CD4-positive, CD25-positive, alpha-beta regulatory T cell (primary cell): ENCODE data around the gene SERPINB5. TPM values are rescaled to one million over a fixed set of nuclear protein-coding genes. Genes with fewer than 3 reads are reported as not detected.

ENCODE experiments used
- ATAC-seq, 2 donors: fragments of 150-1000 bp; cut with Tn5 transposase; one replicate each; pipeline ENCODE4 v1.10.0; 2021; ENCODE audit warnings: low read depth in 2 of 2, moderate number of reproducible peaks in 2 of 2, moderate library complexity in 1 of 2
- DNase-seq, 3 donors: peaks; one replicate each; pipeline versions ENCODE4 v3.0.0 to v3.0.0-alpha.2; 2012 to 2022; ENCODE audit warnings: mixed read lengths in 1 of 3
- H3K27ac ChIP-seq: one replicate; pipeline ENCODE4 v1.7.0; 2013; ENCODE audit warnings: mild to moderate bottlenecking, low read length; ENCODE audit not compliant: insufficient read depth, poor library complexity, severe bottlenecking
- H3K27me3 ChIP-seq: one replicate; pipeline ENCODE4 v1.7.0; 2013; ENCODE audit warnings: low read length; ENCODE audit not compliant: control insufficient read depth, insufficient read depth
- H3K36me3 ChIP-seq: one replicate; pipeline ENCODE4 v1.7.0; 2013; ENCODE audit warnings: mild to moderate bottlenecking, low read length, moderate library complexity; ENCODE audit not compliant: control insufficient read depth, insufficient read depth
- H3K4me1 ChIP-seq: 2 replicates; pipeline ENCODE4 v1.7.0; 2013; ENCODE audit warnings: mild to moderate bottlenecking, low read length; ENCODE audit not compliant: insufficient read depth, control insufficient read depth, poor library complexity, severe bottlenecking
- H3K4me3 ChIP-seq: one replicate; pipeline ENCODE4 v1.7.0; 2013; ENCODE audit warnings: low read depth, mild to moderate bottlenecking, low read length, moderate library complexity
- H3K9me3 ChIP-seq, 2 experiments: 1 replicate in 1 of 2; 2 replicates in 1 of 2; pipeline ENCODE4 v1.7.0; 2013; ENCODE audit warnings: low read length in 2 of 2, mild to moderate bottlenecking in 1 of 2, moderate library complexity in 1 of 2; ENCODE audit not compliant: control insufficient read depth in 2 of 2
- H3K27ac Mint-ChIP-seq, 3 donors: one replicate each; pipeline ENCODE4 v1.8.0; 2020 to 2022; ENCODE audit warnings: mild to moderate bottlenecking in 3 of 3, mixed read lengths in 3 of 3, moderate library complexity in 2 of 3
- H3K27me3 Mint-ChIP-seq: one replicate; pipeline ENCODE4 v1.8.0; 2022; ENCODE audit warnings: mild to moderate bottlenecking, mixed read lengths
- H3K36me3 Mint-ChIP-seq: one replicate; pipeline ENCODE4 v1.8.0; 2020; ENCODE audit warnings: mixed read lengths
- H3K4me1 Mint-ChIP-seq, 4 donors: one replicate each; pipeline ENCODE4 v1.8.0; 2020 to 2022; ENCODE audit warnings: mixed read lengths in 4 of 4, mild to moderate bottlenecking in 1 of 4
- H3K4me3 Mint-ChIP-seq, 4 donors: one replicate each; pipeline ENCODE4 v1.8.0; 2020 to 2022; ENCODE audit warnings: mild to moderate bottlenecking in 4 of 4, mixed read lengths in 4 of 4, moderate library complexity in 3 of 4
- H3K9me3 Mint-ChIP-seq, 7 donors: one replicate each; pipeline ENCODE4 v1.8.0; 2020 to 2022; ENCODE audit warnings: mixed read lengths in 7 of 7, mild to moderate bottlenecking in 3 of 7, moderate library complexity in 2 of 7
- polyA plus RNA-seq, 4 donors: library from polyadenylated mRNA; unstranded; fragments of 300-500 nt; fragmentation: Illumina TruSeq; gene quantifications; one replicate each; pipeline ENCODE4 v1.2.3, GENCODE V29; 2021
- total RNA-seq: library from RNA; stranded (reverse); gene quantifications from one replicate; pipeline ENCODE4 v1.2.3, GENCODE V29; 2022

The SERPINB5 gene
- total and polyA plus RNA-seq, 5 donors from 2014 or later, result not detected

DNA sequence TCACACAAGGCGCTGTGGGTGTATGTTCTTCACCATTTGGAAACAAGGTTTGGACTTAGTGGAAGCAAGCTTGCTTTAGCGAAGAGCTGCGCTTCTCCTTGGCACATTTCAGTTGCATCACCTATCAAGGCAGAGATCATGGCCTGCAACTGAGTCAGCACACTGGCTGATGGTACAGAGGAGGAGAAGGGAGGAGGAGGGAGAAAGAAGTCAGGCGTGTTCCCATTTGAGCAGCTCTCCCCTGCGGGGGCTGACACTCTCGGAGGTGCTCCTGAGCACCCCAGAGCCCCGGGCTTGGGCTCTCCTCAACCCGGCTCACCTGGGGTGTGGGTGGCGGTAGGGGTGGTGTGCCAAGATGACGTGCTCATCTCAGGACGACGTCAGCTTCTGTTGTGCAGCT, 6.0 kb upstream of the SERPINB5 start:
- H3K4me1 ChIP-seq, result no peaks in the 10 kb centered on the region
- H3K9me3 Mint-ChIP-seq, result no peaks in the 10 kb centered on the region
- H3K27ac ChIP-seq, result no peak overlapping the region
- H3K27me3 Mint-ChIP-seq, result peaks cover 25% of the 10 kb centered on the region
- no peak overlapping the region for H3K4me3 Mint-ChIP-seq
- no peaks in the 10 kb centered on the region for H3K36me3 ChIP-seq
- ATAC-seq (no peak), DNase-seq (no peak)
- H3K27ac Mint-ChIP-seq, result no peak overlapping the region
- no peak overlapping the region for H3K4me3 ChIP-seq
- H3K27me3 ChIP-seq, result peaks cover 6% of the 10 kb centered on the region
- H3K9me3 ChIP-seq, result no peaks in the 10 kb centered on the region
- H3K36me3 Mint-ChIP-seq, result no peaks in the 10 kb centered on the region
- no peaks in the 10 kb centered on the region for H3K4me1 Mint-ChIP-seq

DNA sequence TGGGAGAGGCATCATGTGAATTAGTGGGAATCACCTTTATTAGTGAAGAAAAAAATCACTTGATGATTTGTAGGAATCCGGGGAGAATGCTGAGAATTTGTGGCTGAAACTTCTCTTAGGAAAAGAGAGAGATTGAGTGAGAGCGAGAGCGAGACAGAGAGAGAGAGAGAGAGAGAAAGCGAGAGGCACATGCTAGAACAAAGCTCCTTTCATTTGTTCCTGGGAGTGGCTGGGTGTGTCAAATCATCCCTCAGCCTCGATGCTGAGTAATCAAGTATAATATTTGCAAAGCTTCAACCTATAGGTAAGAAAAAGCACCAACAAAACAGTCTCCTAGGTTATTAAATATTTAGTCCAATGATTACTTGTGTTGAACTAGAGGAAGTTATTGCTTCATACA, 4.4 kb upstream of the SERPINB5 start:
- Histone ChIP-seq H3K27me3 (peaks cover 3% of the 10 kb centered on the region), H3K4me1 (no peaks in the 10 kb centered on the region), H3K27ac (no peak overlapping the region), H3K4me3 (no peak overlapping the region), H3K36me3 (no peaks in the 10 kb centered on the region), H3K9me3 (no peaks in the 10 kb centered on the region)
- no peak for DNase-seq
- H3K4me1 Mint-ChIP-seq, result no peaks in the 10 kb centered on the region
- peaks cover 17% of the 10 kb centered on the region for H3K27me3 Mint-ChIP-seq
- ATAC-seq, result no peak
- no peaks in the 10 kb centered on the region for H3K9me3 Mint-ChIP-seq
- no peaks in the 10 kb centered on the region for H3K36me3 Mint-ChIP-seq
- no peak overlapping the region for H3K27ac Mint-ChIP-seq
- no peak overlapping the region for H3K4me3 Mint-ChIP-seq

GRCh38 chr18:63477200-63477599, 442 bp downstream of the SERPINB5 start:
- no peaks in the 10 kb centered on the region for H3K4me1 ChIP-seq
- no peak for DNase-seq
- H3K27ac Mint-ChIP-seq, result no peak overlapping the region
- ATAC-seq, result no peak
- H3K27me3 ChIP-seq, result peaks cover 5% of the 10 kb centered on the region
- no peak overlapping the region for H3K27ac ChIP-seq
- no peaks in the 10 kb centered on the region for H3K9me3 ChIP-seq
- no peaks in the 10 kb centered on the region for H3K36me3 Mint-ChIP-seq
- H3K4me1 Mint-ChIP-seq, result no peaks in the 10 kb centered on the region
- H3K36me3 ChIP-seq, result no peaks in the 10 kb centered on the region
- no peaks in the 10 kb centered on the region for H3K9me3 Mint-ChIP-seq
- no peak overlapping the region for H3K4me3 ChIP-seq
- H3K4me3 Mint-ChIP-seq, result no peak overlapping the region
- H3K27me3 Mint-ChIP-seq, result peaks cover 5% of the 10 kb centered on the region

DNA sequence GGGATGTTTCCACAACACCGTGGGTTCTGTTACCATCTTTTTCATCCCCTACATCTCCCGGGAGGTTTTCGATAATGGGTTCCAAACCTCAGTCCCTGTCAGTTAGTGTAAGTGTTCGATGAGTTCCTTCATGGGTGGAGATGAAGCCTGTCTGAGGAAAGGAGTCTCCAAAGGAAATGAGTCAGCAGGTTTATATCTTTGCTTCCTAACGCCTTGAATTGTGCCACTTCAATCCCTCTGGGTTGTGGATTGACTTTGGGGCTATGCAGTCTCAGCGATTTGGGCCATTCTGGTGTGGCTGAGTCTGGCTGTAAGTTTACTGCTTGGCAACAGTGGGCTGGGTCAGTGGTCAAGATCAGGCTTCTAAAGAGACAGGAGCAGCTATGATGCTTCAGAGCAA, 1.2 kb downstream of the SERPINB5 start:
- Histone ChIP-seq H3K36me3 (no peaks in the 10 kb centered on the region), H3K4me3 (no peak overlapping the region), H3K4me1 (no peaks in the 10 kb centered on the region), H3K27me3 (peaks cover 5% of the 10 kb centered on the region), H3K9me3 (no peaks in the 10 kb centered on the region), H3K27ac (no peak overlapping the region)
- Mint-ChIP-seq H3K4me3 (no peak overlapping the region), H3K9me3 (peaks cover 0 to 3% (median 0%) of the 10 kb centered on the region in 7 donors), H3K27ac (no peak overlapping the region), H3K27me3 (peaks cover 5% of the 10 kb centered on the region), H3K36me3 (no peaks in the 10 kb centered on the region), H3K4me1 (no peaks in the 10 kb centered on the region)
- no peak for ATAC-seq
- DNase-seq, result no peak

DNA sequence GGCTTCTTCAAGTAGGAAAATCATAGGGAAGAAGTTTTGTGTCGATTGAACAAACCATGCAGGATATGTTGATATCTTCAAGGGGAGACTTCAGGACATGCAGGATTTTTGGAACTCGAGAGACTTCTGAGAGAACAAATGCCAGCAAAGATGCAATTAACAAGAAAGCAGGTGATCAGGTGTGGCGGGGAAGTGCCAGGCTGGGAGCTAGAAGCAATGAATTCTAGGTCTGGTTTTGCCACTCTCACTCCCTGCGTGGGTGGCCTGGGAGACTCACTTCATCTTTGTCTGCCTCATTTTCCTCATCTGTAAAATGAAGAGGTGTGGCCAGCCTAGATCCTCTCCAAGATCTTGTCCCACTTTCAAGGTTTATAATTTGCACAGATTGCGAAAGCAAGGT, 3.1 kb downstream of the SERPINB5 start:
- DNase-seq (no peak), ATAC-seq (no peak)
- Mint-ChIP-seq H3K36me3 (no peaks in the 10 kb centered on the region), H3K9me3 (peaks cover 0 to 3% (median 0%) of the 10 kb centered on the region in 7 donors), H3K4me3 (no peak overlapping the region), H3K27me3 (peaks cover 5% of the 10 kb centered on the region), H3K4me1 (no peaks in the 10 kb centered on the region), H3K27ac (no peak overlapping the region)
- no peak overlapping the region for H3K4me3 ChIP-seq
- H3K27me3 ChIP-seq, result peaks cover 5% of the 10 kb centered on the region
- no peaks in the 10 kb centered on the region for H3K4me1 ChIP-seq
- no peaks in the 10 kb centered on the region for H3K9me3 ChIP-seq
- no peaks in the 10 kb centered on the region for H3K36me3 ChIP-seq
- H3K27ac ChIP-seq, result no peak overlapping the region

GRCh38 chr18:63480476-63480875, 3.7 kb downstream of the SERPINB5 start:
- Mint-ChIP-seq H3K4me3 (no peak overlapping the region), H3K4me1 (no peaks in the 10 kb centered on the region), H3K27ac (no peak overlapping the region), H3K36me3 (no peaks in the 10 kb centered on the region), H3K27me3 (peaks cover 10% of the 10 kb centered on the region), H3K9me3 (peaks cover 0 to 3% (median 0%) of the 10 kb centered on the region in 7 donors)
- no peak overlapping the region for H3K27ac ChIP-seq
- H3K9me3 ChIP-seq, result no peaks in the 10 kb centered on the region
- no peaks in the 10 kb centered on the region for H3K4me1 ChIP-seq
- ATAC-seq (no peak), DNase-seq (no peak)
- no peaks in the 10 kb centered on the region for H3K36me3 ChIP-seq
- peaks cover 5% of the 10 kb centered on the region for H3K27me3 ChIP-seq
- no peak overlapping the region for H3K4me3 ChIP-seq

DNA sequence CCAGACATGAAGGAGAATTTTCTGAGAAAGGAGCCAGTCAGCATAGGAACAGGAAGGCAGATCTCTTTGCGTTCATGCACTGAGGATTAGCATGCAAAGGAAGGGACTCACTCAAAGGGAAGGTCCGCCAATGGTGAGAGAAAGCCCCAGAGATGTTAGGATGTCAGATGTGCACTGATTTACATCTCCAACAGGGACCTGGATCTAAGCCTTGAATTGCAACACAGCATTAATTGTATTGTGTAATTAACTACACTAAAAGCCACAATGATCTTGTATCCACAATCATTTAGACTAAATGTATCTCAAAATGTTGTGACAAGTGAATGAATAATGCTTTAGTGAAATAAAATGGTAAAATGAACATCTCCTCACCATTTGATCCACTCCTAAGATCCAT, 4.2 kb downstream of the SERPINB5 start:
- H3K4me1 ChIP-seq, result no peaks in the 10 kb centered on the region
- H3K4me3 Mint-ChIP-seq, result no peak overlapping the region
- H3K9me3 Mint-ChIP-seq, result peaks cover 0 to 3% (median 0%) of the 10 kb centered on the region in 7 donors
- H3K36me3 ChIP-seq, result no peaks in the 10 kb centered on the region
- no peaks in the 10 kb centered on the region for H3K4me1 Mint-ChIP-seq
- ATAC-seq, result no peak
- no peak for DNase-seq
- peaks cover 14% of the 10 kb centered on the region for H3K27me3 Mint-ChIP-seq
- no peak overlapping the region for H3K27ac Mint-ChIP-seq
- no peak overlapping the region for H3K4me3 ChIP-seq
- H3K27me3 ChIP-seq, result peaks cover 5% of the 10 kb centered on the region
- H3K36me3 Mint-ChIP-seq, result no peaks in the 10 kb centered on the region
- H3K27ac ChIP-seq, result no peak overlapping the region
- no peaks in the 10 kb centered on the region for H3K9me3 ChIP-seq

DNA sequence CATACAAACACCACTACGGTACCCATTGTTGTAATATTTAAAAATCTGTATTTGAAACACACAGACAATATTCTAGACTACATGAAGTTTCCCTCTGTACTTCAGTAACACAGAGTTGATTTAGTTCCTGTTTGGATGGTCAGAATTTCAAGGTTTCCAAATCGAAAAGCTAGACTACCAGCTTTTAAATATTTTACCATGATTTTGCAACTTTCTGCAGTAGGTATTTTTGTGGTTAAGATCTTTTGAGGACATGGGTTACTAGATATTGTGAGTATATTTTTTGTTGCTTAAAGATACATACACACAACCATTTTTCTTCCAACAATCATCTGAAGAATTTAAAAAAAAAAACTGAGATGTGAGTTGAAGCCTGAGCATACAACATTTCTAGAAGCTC, 10.9 kb downstream of the SERPINB5 start:
- no peaks in the 10 kb centered on the region for H3K4me1 ChIP-seq
- DNase-seq (no peak), ATAC-seq (no peak)
- no peak overlapping the region for H3K27ac Mint-ChIP-seq
- no peaks in the 10 kb centered on the region for H3K4me1 Mint-ChIP-seq
- peaks cover 50% of the 10 kb centered on the region for H3K27me3 Mint-ChIP-seq
- H3K4me3 Mint-ChIP-seq, result no peak overlapping the region
- H3K9me3 Mint-ChIP-seq, result no peaks in the 10 kb centered on the region
- no peaks in the 10 kb centered on the region for H3K9me3 ChIP-seq
- no peaks in the 10 kb centered on the region for H3K36me3 ChIP-seq
- peaks cover 3% of the 10 kb centered on the region for H3K27me3 ChIP-seq
- H3K36me3 Mint-ChIP-seq, result no peaks in the 10 kb centered on the region
- no peak overlapping the region for H3K4me3 ChIP-seq
- H3K27ac ChIP-seq, result no peak overlapping the region
